ENCODE data around the gene AUTS2.

- no peak for TF ChIP-seq CTCF (IDR thresholded peaks at IDR 0.05)
- TF ChIP-seq SP1 (CRISPR knock-in tag; conservative IDR thresholded peaks at IDR 0.05) = no peak
- TF ChIP-seq HMGXB4 (CRISPR knock-in tag; IDR thresholded peaks at IDR 0.05) = no peak
- TF ChIP-seq, protein P1, sequence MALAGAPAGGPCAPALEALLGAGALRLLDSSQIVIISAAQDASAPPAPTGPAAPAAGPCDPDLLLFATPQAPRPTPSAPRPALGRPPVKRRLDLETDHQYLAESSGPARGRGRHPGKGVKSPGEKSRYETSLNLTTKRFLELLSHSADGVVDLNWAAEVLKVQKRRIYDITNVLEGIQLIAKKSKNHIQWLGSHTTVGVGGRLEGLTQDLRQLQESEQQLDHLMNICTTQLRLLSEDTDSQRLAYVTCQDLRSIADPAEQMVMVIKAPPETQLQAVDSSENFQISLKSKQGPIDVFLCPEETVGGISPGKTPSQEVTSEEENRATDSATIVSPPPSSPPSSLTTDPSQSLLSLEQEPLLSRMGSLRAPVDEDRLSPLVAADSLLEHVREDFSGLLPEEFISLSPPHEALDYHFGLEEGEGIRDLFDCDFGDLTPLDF (CRISPR knock-in tag; IDR thresholded peaks at IDR 0.05) = no peak
- no peak for TF ChIP-seq ATF1 (CRISPR knock-in tag; IDR thresholded peaks at IDR 0.05)
- TF ChIP-seq NR3C1 (CRISPR knock-in tag; conservative IDR thresholded peaks at IDR 0.05; ENCODE audit: low read depth) = no peak
- no peak for TF ChIP-seq ATF6 (CRISPR knock-in tag; IDR thresholded peaks at IDR 0.05)
- no peak for TF ChIP-seq FOXP1 (CRISPR knock-in tag; IDR thresholded peaks at IDR 0.05; ENCODE audit: borderline replicate concordance)
- TF ChIP-seq, protein P2, sequence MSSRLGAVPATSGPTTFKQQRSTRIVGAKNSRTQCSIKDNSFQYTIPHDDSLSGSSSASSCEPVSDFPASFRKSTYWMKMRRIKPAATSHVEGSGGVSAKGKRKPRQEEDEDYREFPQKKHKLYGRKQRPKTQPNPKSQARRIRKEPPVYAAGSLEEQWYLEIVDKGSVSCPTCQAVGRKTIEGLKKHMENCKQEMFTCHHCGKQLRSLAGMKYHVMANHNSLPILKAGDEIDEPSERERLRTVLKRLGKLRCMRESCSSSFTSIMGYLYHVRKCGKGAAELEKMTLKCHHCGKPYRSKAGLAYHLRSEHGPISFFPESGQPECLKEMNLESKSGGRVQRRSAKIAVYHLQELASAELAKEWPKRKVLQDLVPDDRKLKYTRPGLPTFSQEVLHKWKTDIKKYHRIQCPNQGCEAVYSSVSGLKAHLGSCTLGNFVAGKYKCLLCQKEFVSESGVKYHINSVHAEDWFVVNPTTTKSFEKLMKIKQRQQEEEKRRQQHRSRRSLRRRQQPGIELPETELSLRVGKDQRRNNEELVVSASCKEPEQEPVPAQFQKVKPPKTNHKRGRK (CRISPR knock-in tag; IDR thresholded peaks at IDR 0.05; ENCODE audit: borderline replicate concordance) = no peak
- no peak for TF ChIP-seq NR2C2 (CRISPR knock-in tag; IDR thresholded peaks at IDR 0.05)
- TF ChIP-seq IRF1 (CRISPR knock-in tag; IDR thresholded peaks at IDR 0.05) = no peak
- no peak for TF ChIP-seq ESRRA (CRISPR knock-in tag; IDR thresholded peaks at IDR 0.05; ENCODE audit: borderline replicate concordance)
Observed at GRCh38 chr7:69603351-69603750, 5.1 kb downstream of the AUTS2 start.
